HG03469 (cell line): ENCODE results near the gene FBP1.
"Not testable (repeated sequence)": the region's sequence is repeated elsewhere in the genome, so short reads cannot be mapped to it uniquely, and the experiment has no call there.

Experiments
- ATAC-seq: cut with Tn5 transposase; IDR thresholded peaks from one replicate; pipeline ENCODE4 v1.9.1; 2021; ENCODE audit warnings: mild to moderate bottlenecking, moderate library complexity, moderate number of reproducible peaks; ENCODE audit not compliant: unreplicated experiment

Gene FBP1

GRCh38 chr9:94586316-94586715 is 53.0 kb downstream of the FBP1 start:
- no peak for ATAC-seq

- no peak for ATAC-seq
Observed at GRCh38 chr9:94584555-94584954, 54.8 kb downstream of the FBP1 start.

GRCh38 chr9:94581728-94582127 is 57.6 kb downstream of the FBP1 start:
- no peak for ATAC-seq

GRCh38 chr9:94577571-94577970 is 61.7 kb downstream of the FBP1 start:
- no peak for ATAC-seq

GRCh38 chr9:94577036-94577435 is 62.3 kb downstream of the FBP1 start:
- no peak for ATAC-seq

- no peak for ATAC-seq
Observed at GRCh38 chr9:94576131-94576530, 63.2 kb downstream of the FBP1 start.

- ATAC-seq, result no peak
Observed at GRCh38 chr9:94568972-94569712, 70.2 kb downstream of the FBP1 start.

- no peak for ATAC-seq
Observed at GRCh38 chr9:94568250-94568889, 70.9 kb downstream of the FBP1 start.

- ATAC-seq, result no peak
Observed at GRCh38 chr9:94567271-94567670, 72.0 kb downstream of the FBP1 start.

GRCh38 chr9:94566550-94566949 is 72.8 kb downstream of the FBP1 start:
- no peak for ATAC-seq

- ATAC-seq, result not testable (repeated sequence)
Observed at GRCh38 chr9:94564279-94564678, 75.0 kb downstream of the FBP1 start.

- ATAC-seq, result no peak
Observed at GRCh38 chr9:94563548-94563947, 75.8 kb downstream of the FBP1 start.

GRCh38 chr9:94560237-94560636 is 79.1 kb downstream of the FBP1 start:
- ATAC-seq, result no peak

GRCh38 chr9:94557376-94557775 is 81.9 kb downstream of the FBP1 start:
- no peak for ATAC-seq

GRCh38 chr9:94554439-94555331 is 84.6 kb downstream of the FBP1 start, which contains the start of gene PCAT7:
Gene PCAT7 (plus strand): TSS chr9:94555083.
- ATAC-seq, result no peak

GRCh38 chr9:94554078-94554438 is 85.3 kb downstream of the FBP1 start:
- ATAC-seq, result no peak
